Measurements from ENCODE around the gene GCHFR.

DNA sequence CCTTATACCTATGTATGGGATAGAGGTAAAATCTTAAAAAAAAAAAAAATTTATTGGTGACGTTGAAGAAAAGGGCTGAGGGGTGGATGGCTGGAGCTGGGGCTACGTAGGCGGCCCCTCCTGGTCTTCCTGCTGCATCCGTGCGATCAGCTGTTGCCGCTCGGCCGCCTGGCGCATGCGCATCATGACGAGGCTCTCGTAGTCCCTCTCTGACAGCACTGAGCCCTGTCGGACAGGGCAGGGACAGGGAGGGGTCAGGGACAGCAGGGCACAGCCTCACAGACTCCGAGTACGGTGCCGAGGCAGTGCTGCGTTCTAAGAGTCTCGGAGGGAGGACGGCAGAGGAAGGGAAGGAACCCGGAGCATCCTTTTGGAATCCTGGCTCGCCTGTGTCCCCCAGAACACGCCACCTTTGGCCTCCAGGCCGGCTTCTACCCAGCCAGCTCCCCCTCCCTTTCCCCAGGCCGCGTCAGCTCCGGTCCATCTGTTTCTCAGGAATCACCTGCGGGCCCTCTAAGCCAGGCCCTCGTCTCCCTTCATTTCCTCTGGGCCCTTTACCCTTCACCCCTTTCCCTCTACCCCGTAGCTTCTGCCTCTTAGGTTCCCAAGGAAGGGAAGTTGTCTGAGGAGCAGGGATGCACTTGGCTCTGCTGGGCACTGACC lies 4.1 kb downstream of the GCHFR start:
- TF ChIP-seq, protein P1, sequence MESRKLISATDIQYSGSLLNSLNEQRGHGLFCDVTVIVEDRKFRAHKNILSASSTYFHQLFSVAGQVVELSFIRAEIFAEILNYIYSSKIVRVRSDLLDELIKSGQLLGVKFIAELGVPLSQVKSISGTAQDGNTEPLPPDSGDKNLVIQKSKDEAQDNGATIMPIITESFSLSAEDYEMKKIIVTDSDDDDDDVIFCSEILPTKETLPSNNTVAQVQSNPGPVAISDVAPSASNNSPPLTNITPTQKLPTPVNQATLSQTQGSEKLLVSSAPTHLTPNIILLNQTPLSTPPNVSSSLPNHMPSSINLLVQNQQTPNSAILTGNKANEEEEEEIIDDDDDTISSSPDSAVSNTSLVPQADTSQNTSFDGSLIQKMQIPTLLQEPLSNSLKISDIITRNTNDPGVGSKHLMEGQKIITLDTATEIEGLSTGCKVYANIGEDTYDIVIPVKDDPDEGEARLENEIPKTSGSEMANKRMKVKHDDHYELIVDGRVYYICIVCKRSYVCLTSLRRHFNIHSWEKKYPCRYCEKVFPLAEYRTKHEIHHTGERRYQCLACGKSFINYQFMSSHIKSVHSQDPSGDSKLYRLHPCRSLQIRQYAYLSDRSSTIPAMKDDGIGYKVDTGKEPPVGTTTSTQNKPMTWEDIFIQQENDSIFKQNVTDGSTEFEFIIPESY (IDR thresholded peaks at IDR 0.05), result no peak
- TF ChIP-seq, protein P2, sequence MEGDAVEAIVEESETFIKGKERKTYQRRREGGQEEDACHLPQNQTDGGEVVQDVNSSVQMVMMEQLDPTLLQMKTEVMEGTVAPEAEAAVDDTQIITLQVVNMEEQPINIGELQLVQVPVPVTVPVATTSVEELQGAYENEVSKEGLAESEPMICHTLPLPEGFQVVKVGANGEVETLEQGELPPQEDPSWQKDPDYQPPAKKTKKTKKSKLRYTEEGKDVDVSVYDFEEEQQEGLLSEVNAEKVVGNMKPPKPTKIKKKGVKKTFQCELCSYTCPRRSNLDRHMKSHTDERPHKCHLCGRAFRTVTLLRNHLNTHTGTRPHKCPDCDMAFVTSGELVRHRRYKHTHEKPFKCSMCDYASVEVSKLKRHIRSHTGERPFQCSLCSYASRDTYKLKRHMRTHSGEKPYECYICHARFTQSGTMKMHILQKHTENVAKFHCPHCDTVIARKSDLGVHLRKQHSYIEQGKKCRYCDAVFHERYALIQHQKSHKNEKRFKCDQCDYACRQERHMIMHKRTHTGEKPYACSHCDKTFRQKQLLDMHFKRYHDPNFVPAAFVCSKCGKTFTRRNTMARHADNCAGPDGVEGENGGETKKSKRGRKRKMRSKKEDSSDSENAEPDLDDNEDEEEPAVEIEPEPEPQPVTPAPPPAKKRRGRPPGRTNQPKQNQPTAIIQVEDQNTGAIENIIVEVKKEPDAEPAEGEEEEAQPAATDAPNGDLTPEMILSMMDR (IDR thresholded peaks at IDR 0.05; ENCODE audit: low read depth, low read length, missing input control), result no peak
- no peak for TF ChIP-seq GABPA (IDR thresholded peaks at IDR 0.05 in 1 of 2, conservative IDR thresholded peaks at IDR 0.05 in 1 of 2)
- TF ChIP-seq, protein P3, sequence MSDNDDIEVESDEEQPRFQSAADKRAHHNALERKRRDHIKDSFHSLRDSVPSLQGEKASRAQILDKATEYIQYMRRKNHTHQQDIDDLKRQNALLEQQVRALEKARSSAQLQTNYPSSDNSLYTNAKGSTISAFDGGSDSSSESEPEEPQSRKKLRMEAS (IDR thresholded peaks at IDR 0.05), result no peak
- TF ChIP-seq FOXA1 (IDR thresholded peaks at IDR 0.05), result no peak
- TF ChIP-seq, protein P4, sequence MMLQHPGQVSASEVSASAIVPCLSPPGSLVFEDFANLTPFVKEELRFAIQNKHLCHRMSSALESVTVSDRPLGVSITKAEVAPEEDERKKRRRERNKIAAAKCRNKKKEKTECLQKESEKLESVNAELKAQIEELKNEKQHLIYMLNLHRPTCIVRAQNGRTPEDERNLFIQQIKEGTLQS (IDR thresholded peaks at IDR 0.05), result no peak
- no peak for TF ChIP-seq JUND (IDR thresholded peaks at IDR 0.05)
- TF ChIP-seq TAF1 (conservative IDR thresholded peaks at IDR 0.05), result no peak
- TF ChIP-seq RAD21 (IDR thresholded peaks at IDR 0.05), result no peak
- no peak for TF ChIP-seq YY1 (IDR thresholded peaks at IDR 0.05)
- TF ChIP-seq, protein P5, sequence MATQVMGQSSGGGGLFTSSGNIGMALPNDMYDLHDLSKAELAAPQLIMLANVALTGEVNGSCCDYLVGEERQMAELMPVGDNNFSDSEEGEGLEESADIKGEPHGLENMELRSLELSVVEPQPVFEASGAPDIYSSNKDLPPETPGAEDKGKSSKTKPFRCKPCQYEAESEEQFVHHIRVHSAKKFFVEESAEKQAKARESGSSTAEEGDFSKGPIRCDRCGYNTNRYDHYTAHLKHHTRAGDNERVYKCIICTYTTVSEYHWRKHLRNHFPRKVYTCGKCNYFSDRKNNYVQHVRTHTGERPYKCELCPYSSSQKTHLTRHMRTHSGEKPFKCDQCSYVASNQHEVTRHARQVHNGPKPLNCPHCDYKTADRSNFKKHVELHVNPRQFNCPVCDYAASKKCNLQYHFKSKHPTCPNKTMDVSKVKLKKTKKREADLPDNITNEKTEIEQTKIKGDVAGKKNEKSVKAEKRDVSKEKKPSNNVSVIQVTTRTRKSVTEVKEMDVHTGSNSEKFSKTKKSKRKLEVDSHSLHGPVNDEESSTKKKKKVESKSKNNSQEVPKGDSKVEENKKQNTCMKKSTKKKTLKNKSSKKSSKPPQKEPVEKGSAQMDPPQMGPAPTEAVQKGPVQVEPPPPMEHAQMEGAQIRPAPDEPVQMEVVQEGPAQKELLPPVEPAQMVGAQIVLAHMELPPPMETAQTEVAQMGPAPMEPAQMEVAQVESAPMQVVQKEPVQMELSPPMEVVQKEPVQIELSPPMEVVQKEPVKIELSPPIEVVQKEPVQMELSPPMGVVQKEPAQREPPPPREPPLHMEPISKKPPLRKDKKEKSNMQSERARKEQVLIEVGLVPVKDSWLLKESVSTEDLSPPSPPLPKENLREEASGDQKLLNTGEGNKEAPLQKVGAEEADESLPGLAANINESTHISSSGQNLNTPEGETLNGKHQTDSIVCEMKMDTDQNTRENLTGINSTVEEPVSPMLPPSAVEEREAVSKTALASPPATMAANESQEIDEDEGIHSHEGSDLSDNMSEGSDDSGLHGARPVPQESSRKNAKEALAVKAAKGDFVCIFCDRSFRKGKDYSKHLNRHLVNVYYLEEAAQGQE (IDR thresholded peaks at IDR 0.05), result no peak
- no peak for TF ChIP-seq SP1 (IDR thresholded peaks at IDR 0.05)
- TF ChIP-seq EGR1 (IDR thresholded peaks at IDR 0.05; ENCODE audit: low read depth in 2 of 2), result no peak
